ENCODE results near the gene CECR2. TPM values are rescaled to one million over a fixed set of nuclear protein-coding genes. Genes with fewer than 3 reads are reported as not detected.
"Not testable (repeated sequence)": the region's sequence is repeated elsewhere in the genome, so short reads cannot be mapped to it uniquely, and the experiment has no call there.

Gene CECR2
- total and polyA plus RNA-seq, 2 donors from 2014 or later, result 0.58 to 3.4 TPM

GRCh38 chr22:17518406-17518805 lies 149.1 kb downstream of the CECR2 start:
- no peaks in the 10 kb centered on the region for H3K9me3 ChIP-seq (ENCODE audit: control insufficient read depth in 2 of 3, insufficient read depth in 1 of 3, low read length in 3 of 3)
- H3K4me1 ChIP-seq (ENCODE audit: control insufficient read depth in 2 of 3, insufficient read depth in 2 of 3, low read depth in 1 of 3, low read length in 3 of 3), result no peaks in the 10 kb centered on the region
- no peak overlapping the region for H3K27ac ChIP-seq (ENCODE audit: low read depth in 2 of 2, low read length in 2 of 2)
- TF ChIP-seq CTCF (IDR thresholded peaks at IDR 0.05; ENCODE audit: borderline replicate concordance, extremely low read depth, insufficient read depth), result no peak
- no peak for FAIRE-seq
- no peaks in the 10 kb centered on the region for H3K27me3 ChIP-seq (ENCODE audit: control insufficient read depth, insufficient read depth, low read length)
- intact Hi-C loops (cut with DNase I), result no loop called here
- no peak for DNase-seq
- no peaks in the 10 kb centered on the region for H3K36me3 ChIP-seq (ENCODE audit: control insufficient read depth in 2 of 3, insufficient read depth in 3 of 3, low read length in 3 of 3)
- no peak overlapping the region for H3K9ac ChIP-seq (ENCODE audit: low read length in 3 of 3)
- H3K4me3 ChIP-seq (ENCODE audit: low read length in 3 of 3), result no peak overlapping the region

- H3K9me3 ChIP-seq (ENCODE audit: control insufficient read depth in 2 of 3, insufficient read depth in 1 of 3, low read length in 3 of 3); DNase-seq; H3K27me3 ChIP-seq (ENCODE audit: control insufficient read depth, insufficient read depth, low read length); FAIRE-seq; H3K36me3 ChIP-seq (ENCODE audit: control insufficient read depth in 2 of 3, insufficient read depth in 3 of 3, low read length in 3 of 3); H3K4me3 ChIP-seq (ENCODE audit: low read length in 3 of 3); H3K4me1 ChIP-seq (ENCODE audit: control insufficient read depth in 2 of 3, insufficient read depth in 2 of 3, low read depth in 1 of 3, low read length in 3 of 3); H3K9ac ChIP-seq (ENCODE audit: low read length in 3 of 3); H3K27ac ChIP-seq (ENCODE audit: low read depth in 2 of 2, low read length in 2 of 2); intact Hi-C loops (cut with DNase I): not testable (repeated sequence)
Observed at GRCh38 chr22:17521971-17522370, 152.7 kb downstream of the CECR2 start.

- H3K27ac ChIP-seq (ENCODE audit: low read depth in 2 of 2, low read length in 2 of 2), result no peak overlapping the region
- no peak overlapping the region for H3K9ac ChIP-seq (ENCODE audit: low read length in 3 of 3)
- no peak overlapping the region for H3K4me3 ChIP-seq (ENCODE audit: low read length in 3 of 3)
- no peaks in the 10 kb centered on the region for H3K4me1 ChIP-seq (ENCODE audit: control insufficient read depth in 2 of 3, insufficient read depth in 2 of 3, low read depth in 1 of 3, low read length in 3 of 3)
- no peaks in the 10 kb centered on the region for H3K9me3 ChIP-seq (ENCODE audit: control insufficient read depth in 2 of 3, insufficient read depth in 1 of 3, low read length in 3 of 3)
- intact Hi-C loops (cut with DNase I), result no loop called here
- FAIRE-seq (no peak), DNase-seq (no peak)
- H3K36me3 ChIP-seq (ENCODE audit: control insufficient read depth in 2 of 3, insufficient read depth in 3 of 3, low read length in 3 of 3), result peaks cover 0 to 2% (median 0%) of the 10 kb centered on the region in 3 donors
- TF ChIP-seq CTCF (IDR thresholded peaks at IDR 0.05; ENCODE audit: borderline replicate concordance, extremely low read depth, insufficient read depth), result no peak
- H3K27me3 ChIP-seq (ENCODE audit: control insufficient read depth, insufficient read depth, low read length), result no peaks in the 10 kb centered on the region
Observed at GRCh38 chr22:17523925-17524324, 154.7 kb downstream of the CECR2 start.

- Histone ChIP-seq H3K9me3 (ENCODE audit: control insufficient read depth in 2 of 3, insufficient read depth in 1 of 3, low read length in 3 of 3) (no peaks in the 10 kb centered on the region), H3K27me3 (ENCODE audit: control insufficient read depth, insufficient read depth, low read length) (no peaks in the 10 kb centered on the region), H3K9ac (ENCODE audit: low read length in 3 of 3) (no peak overlapping the region), H3K4me1 (ENCODE audit: control insufficient read depth in 2 of 3, insufficient read depth in 2 of 3, low read depth in 1 of 3, low read length in 3 of 3) (no peaks in the 10 kb centered on the region), H3K4me3 (ENCODE audit: low read length in 3 of 3) (no peak overlapping the region), H3K36me3 (ENCODE audit: control insufficient read depth in 2 of 3, insufficient read depth in 3 of 3, low read length in 3 of 3) (no peaks in the 10 kb centered on the region), H3K27ac (ENCODE audit: low read depth in 2 of 2, low read length in 2 of 2) (no peak overlapping the region)
- no peak for FAIRE-seq
- no peak for DNase-seq
- TF ChIP-seq CTCF (IDR thresholded peaks at IDR 0.05; ENCODE audit: borderline replicate concordance, extremely low read depth, insufficient read depth), result no peak
- intact Hi-C loops (cut with DNase I), result no loop called here
Observed at GRCh38 chr22:17536269-17536668, 167.0 kb downstream of the CECR2 start.
